Stimulated activated CD4-positive, alpha-beta T cell treated with anti-CD3 and anti-CD28 coated beads, Interleukin-4, amount 100 ng/mL, for 1 hour (primary cell): Measurements from ENCODE around the gene PFKM.
A peak's percentile ranks its signal among the peaks of the same experiment; 100 is the strongest.

ENCODE experiments used
- DNase-seq: peaks from one replicate; pipeline ENCODE4 v3.0.0-alpha.2; 2020

Gene PFKM

DNA sequence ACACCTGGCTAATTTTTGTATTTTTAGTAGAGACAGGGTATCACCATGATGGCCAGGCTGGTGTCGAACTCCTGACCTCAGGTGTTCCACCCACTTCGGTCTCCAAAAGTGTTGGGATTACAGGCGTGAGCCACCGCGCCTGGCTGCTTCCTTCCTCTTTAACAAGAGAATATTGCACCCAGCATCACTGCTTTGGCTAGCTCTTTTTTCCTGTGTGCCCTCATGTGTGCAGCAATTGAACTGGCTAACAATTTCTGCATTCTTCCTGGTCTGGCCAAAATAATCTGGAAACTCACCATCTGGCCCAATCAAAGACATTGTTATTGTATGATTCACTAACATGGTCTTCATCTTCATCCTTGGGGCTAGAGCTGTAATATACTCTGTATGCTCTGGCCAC is 40.9 kb downstream of the PFKM start:
- DNase-seq = no peak

DNA sequence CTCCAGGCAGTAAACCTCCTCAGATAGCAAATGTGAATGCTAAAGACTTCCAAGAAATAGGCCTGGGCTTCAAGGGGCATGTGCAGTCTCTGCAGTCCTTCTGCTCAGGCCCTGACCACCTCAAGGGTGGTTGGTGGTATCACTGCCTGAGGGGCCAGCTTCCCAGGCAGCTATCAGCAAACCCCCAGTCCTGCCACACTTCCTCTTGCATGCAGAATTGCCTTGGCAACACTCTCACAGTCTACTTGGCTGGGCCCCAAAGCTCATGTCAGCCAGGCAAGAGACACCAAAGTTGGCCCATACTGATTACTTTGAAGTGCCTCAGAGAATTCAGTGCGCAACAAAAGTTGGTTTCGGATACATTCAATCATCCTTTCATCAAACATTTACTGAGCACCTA is 41.6 kb downstream of the PFKM start:
- DNase-seq = no peak

DNA sequence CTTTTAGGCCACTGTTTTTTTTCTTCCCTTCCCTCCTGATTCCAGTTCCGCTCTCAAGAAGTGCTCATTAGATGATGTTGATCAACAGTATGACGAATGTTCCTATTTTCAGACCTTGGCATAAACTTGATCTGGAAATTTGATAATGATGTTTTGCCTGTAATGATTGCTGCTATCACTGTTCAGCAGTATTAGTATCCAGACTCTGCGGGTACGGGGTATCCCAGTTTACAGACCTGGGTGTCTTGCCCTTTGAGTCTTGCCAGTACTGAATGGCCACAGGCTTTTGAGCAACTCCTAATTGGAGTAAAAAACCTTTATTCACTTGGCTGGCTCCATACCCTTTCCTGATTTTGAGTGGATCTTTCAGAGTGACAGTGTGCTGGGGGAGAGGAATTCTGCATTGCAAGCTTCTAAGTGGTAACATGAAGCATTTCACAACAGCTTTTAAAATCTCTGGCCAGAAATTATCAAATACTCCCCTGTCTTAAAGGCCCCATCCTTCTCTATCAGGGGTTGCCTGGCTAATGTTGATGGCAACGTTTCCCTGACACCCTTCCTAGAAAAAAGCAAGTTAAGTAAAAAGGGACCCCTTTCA is 44.1 kb downstream of the PFKM start:
- DNase-seq = no peak

DNA sequence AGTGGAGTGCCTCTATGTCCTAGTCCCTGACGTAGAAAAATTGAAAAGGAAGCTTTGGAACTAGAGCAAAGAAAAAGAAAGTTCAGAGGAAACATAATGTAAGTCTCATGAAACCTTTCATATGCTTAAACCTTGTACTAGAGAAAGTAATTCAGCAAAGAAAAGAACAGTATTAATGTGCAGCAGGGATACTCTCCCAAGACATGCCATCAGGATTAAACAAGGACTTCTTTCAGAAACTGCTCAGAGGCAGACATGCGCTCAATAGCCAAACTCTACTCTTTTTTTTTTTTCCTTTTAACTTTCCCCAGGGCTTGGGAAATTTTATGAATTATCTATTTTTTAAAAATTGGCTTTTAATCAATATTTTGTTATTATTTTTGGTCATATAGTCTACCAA is 45.3 kb downstream of the PFKM start:
- no peak for DNase-seq

DNA sequence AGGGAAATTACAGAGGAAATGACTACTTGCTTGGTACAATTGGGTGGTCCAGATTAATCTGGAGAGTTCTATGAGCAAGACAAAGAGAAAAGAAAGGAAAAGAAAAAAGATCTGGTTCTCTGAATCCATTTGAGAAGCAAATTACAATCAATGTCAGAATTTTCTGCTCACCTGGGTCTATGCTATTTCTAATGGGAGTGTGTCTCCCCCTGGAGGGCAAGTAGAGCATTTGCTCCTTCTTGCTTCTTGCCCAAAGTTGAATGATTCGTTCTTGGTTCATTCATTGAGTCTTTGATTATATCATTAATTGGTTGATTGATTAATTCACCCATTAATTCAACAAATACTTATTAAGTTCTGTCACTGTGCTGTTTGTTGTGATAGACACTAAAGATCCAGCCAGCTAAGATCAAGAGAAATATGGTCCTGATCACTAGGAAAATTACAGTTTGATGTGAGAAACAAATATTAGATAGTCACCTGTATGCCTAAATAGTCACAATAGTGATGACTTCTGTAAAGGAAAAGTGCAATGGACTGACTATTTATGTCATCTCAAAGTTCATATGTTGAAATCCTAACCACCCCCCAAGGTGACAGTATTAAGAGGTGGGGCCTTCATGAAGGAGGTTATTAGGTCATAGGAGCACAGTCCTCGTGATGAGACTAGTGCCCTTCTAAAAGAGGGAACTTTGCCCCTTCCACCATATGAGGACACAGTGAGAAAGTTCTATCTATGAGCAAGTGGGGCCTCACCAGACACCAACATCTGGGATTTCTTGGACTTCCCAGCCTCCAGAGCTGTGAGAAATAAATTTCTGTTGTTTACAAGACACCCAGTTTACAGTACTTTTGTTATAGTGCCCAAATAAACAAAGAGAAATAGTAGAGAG is 46.2 kb downstream of the PFKM start:
- DNase-seq = no peak

DNA sequence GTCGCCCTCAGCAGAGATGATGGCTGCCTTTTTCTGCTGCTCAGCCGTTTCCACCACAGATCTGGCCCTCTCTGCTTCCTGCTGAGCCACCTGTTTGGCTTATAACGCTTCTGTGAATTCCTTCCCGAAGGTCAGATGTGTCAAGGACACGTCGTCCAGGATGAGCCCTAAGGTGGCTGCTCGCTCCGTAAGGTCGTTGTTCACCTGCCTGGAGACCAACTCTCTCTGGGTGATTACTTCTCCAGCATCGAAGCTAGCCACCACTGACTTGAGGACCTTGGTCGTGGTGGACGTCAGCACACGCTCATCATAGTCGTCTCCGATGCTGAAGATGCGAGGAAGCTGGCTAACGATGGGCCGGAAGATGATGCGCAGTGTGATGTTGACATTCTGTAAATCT is 49.8 kb downstream of the PFKM start:
- DNase-seq = no peak

DNA sequence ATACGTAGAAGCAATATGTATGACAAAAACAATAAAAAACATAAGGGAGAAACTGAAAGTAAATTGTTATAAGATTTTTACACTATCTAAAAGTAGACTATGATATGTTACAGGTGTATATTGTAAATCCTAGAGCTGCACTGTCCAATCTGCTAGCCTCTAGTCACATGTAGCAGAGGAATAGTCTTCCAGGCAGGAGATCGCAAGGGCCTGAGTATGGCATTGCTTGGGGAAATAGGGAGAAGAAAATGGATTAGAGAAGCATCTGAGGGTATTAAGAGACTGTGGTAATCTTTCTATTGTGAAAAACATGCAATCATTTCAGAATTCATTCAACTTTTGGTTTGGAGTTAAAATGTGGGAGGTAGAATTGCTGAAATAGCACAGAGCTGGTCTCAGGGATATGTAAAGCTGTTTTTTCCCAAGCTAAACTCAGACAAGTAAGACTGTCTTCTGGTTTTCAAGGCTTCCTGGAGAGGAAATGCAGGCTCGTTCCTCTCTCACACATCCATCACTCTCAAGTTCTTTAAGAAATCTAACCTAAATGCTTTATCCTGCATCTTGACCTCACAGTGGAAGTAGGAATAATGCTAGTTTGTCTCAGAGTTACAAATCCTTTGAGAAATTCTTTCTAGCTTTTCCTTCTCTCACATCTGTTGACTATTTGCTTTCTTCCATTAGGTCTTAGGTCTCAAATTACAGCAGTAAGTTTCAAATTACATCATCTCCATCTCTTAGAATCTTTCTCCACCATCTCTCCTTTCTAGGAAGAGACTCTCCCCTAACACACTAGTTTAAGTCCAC is 56.7 kb downstream of the PFKM start:
- no peak for DNase-seq

DNA sequence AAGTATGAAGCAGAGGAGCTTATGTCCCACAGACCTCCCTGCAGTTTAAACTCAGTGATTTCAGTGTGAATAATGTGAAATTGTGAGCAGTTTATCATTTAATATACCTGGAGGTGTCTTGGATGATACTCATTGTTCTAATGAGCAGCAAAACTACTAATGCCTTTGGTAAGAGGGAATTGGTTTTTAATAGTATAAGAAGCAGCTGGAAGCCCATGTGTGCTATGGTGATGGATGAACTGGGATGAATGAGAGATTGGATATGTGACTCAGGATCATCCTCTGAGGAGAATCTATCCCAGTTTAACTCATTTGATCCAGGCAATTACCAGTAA is 57.2 kb downstream of the PFKM start:
- DNase-seq = no peak

DNA sequence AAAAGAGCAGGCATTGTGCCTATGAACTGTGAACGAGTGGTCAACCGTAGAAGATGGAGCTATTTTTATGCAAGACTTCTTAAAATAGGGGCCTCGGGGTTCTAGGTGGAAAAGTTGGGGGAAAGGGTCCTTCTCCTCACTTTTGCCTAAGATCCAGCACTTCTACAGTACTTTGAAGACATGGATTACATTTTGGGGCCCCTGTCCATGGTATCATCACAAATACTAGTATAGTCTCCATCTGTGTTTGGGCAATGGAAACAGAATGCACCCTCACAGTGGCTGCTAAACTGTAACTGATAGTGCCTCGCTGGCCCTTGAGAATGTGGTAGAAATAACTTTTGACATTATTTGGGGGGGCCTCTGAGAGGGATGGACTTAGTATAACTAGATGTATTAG is 58.8 kb downstream of the PFKM start:
- DNase-seq = no peak

DNA sequence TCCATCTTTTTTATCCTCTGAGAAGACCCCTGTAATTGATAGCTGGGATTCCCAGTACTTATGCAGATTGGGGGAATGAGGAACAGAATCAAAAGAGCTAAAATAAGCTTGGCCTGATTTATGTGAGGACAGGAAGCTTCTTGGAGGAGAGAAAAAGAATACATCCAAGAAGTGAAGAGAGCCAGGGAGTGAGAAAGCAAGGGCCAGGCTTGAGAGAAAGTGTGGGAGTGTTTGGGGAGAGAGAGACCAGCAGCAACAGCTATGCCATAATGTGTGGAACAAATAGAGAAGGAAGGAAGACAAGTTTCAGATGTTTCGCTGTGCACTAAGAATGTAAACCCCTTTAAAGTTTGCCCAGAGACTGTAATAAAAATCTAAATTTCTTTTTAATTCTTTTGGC is 60.3 kb downstream of the PFKM start:
- no peak for DNase-seq

DNA sequence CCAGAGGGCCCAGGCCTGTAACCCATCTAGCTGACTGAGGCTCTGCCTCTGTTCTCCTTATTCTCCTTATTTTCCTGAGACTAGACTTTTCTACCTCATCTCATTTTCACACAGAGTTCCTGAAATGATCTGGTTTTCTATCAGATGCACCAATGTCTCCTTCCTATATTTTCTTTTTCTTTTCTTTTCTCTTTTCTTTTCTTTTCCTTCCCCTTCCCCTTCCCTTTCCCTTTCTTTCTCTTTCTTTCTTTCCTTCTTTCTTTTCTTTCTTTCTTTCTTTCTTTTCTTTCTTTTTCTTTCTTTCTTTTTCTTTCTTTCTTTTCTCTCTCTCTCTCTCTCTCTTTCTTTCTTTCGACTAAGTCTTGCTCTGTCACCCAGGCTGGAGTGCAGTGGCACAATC is 61.3 kb downstream of the PFKM start:
- no peak for DNase-seq

DNA sequence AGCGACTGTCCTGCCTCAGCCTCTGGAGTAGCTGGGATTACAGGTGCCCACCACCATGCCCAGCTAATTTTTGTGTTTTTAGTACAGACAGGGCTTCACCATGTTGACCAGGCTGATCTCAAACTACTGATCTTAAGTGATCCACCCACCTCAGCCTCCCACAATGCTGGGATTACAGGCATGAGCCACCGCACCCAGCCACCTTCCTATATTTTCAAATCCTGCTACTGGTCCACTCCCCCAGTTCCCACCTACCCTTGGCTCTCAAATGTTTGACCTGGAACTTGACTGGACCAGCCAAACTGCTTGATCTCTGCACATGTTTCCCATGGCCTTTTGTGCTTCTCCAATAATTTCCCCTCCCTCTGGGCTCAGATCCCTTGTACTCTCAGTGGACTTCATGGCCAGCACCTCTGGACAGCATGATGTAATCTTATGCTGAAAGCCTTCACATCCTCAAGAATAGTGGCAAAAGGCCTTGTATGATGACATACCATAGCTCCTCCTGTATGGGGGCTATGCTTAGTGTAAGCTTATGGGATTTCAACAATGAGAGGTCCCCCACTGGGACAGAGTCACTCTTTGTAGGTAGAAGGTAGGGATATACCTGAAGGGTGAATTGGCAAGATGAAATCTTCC is 61.8 kb downstream of the PFKM start:
- no peak for DNase-seq

DNA sequence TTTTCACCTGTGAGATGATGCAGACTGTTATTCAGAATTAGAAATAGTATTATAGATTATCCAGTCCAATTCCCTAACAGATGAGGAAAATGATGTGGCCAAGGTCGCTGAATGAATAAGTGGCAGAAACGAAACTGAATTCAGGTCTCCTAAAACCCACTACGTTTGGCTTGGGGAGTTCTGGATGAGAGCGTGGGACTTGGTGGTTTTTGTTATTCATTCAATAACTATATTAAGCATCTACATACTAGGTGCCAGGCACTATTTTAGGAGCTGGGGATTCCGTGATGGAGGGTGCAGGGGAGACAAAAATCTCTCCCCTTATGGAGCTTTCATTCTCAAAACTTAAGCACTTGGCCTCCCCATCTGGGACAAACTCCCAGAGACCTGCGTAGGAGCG is 63.5 kb downstream of the PFKM start:
- no peak for DNase-seq

DNA sequence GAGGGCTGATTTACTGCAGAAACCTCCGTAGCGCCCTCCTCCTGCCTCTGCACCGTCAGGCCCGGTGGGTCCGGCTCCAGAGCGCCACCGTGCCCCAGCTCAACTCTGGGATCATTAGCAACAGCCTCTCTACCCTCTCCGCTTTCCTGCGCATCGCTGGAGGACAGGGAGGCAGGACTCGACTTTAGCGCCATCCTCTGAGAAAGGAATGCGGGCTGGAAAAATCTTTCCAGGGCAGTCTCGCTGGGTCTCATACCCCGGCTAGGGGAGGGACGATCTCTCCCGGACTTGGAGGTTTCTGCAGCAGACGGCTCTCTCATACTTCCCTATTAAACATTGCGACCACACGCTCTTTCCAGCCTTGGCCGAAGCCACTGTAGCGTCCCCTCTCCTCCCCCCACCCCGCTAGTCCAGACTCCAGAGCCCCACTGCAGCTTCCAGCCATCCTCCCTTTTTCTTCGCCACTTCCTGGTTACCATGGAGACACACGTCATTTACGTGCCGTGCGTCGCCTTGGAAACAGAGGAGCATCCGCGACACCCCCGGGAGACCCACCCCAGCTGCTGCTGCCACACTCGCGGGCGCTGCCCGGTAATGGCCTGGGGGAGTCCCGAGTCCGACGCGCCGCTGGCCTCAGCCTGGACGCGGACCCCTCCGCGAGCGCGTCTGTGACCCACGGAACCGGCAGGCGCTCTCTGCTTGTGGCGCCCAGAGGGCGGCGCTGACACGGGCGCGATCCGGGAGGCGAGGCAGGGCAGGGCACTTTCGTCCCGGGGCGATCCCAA is 64.1 kb downstream of the PFKM start, which contains the start of gene CCDC184:
Gene CCDC184 (plus strand): TSS at position 554 of the 785 bp plus-strand sequence. CDS start 479 bp downstream, outside the sequence.
- peak; percentile 67 for DNase-seq

DNA sequence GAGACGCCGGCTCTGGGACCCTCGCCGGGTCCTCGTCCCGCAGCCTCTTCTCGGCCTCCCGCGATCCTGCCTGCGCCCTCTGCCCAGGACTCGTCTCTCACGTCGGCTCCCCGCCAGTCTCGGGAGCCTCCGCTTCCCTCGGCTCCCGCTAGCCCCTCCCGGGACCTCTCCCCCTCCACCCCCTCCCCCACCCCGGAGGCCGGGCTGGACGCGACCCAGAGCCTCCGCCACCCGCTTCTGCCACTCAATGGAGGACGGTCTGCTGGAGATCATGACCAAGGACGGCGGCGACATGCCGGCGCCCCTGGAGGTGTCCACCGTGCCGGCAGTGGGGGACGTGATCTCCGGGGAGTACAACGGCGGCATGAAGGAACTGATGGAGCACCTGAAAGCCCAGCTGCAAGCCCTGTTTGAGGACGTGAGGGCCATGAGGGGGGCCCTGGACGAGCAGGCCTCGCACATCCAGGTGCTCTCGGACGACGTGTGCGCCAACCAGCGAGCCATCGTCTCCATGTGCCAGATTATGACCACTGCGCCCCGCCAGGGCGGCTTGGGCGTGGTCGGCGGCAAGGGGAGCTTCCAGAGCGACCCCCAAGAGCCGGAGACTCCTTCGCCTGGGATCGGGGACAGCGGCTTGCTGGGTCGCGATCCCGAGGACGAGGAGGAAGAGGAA is 64.8 kb downstream of the PFKM start:
- DNase-seq = peak; percentile 11

DNA sequence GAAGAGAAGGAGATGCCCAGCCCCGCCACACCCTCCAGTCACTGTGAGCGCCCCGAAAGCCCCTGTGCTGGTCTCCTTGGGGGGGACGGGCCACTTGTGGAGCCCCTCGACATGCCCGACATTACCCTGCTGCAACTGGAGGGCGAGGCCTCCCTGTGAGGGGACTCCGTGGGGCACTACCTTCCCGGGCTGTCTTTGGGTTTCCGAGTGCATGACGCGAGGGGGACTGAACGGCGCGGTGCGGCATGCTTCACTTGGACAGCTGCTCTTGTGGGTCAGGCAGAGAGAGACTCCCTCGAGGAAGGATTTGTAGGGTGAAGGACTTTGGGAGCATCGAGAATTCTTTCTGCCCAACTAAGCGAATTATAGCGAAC is 65.4 kb downstream of the PFKM start:
- DNase-seq = no peak

DNA sequence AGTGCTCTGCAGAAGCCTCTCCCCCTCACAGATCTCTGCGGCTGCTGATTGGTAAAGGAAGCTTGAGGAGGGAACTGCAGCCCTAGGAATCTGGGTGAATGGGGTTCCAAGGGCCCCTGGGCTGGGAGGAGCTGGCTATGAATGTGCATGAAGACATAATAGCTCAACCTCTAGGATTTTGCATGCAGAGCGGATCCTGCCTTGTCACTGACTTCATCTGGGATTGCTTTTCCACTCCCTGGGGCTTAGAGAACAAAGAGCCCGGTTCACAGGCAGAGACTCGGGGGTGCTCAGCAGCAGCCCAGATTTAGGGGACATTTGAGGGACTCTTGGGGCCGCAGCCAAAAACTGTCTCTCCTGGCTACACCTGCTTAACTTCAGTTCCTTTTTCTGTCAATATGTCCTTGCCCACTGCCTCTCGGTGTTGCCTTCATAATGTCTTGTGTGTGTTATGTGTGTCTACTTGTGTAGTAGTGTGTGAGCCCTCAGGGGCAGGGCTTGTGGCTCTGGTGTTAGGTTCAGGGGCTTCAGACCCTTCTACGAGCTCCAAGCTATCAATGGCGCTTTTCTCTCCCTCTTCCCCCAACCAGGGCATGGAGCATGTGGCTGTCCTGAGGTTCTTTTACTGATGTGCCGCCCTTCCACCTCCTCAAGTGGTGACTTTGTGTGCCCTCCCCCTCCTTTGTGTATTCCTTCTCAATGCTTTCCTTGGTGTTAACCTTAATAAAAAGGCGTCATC is 66.2 kb downstream of the PFKM start:
- no peak for DNase-seq

DNA sequence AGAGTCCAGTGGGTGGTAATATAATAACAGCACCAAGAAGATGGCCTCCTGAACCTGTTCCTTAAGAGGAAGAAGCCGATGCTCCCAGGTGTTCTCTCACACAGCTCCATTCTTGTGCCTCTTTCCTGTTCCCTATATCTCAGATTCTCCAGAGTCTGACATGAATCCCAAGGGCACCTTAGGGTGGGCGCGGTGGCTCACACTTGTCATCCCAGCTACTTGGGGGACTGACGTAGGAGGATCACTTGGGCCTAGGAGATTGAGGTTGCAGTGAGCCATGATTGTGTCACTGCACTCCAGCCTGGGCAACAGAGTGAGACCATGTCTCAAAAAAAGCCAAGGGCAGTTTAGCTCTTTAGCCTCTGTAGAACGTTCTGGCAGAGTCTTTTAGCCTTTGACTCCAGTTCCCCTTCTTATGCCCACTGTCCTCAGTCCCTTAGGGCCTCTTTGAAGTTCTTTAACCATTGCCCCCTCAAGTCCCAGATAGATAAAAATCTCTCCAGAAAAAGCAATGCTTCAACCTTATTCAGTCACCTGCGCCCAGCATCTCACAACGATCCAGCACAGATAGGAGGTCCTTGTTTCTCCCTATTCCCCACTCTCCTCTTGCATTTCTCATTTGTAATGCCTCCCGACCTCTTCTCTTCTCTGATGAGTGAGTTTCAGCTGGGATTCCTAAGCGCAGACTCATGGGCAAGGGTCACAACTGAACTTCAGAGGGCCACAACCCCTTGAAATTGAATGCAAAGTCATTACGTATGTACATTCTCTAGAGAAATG is 68.9 kb downstream of the PFKM start:
- no peak for DNase-seq

DNA sequence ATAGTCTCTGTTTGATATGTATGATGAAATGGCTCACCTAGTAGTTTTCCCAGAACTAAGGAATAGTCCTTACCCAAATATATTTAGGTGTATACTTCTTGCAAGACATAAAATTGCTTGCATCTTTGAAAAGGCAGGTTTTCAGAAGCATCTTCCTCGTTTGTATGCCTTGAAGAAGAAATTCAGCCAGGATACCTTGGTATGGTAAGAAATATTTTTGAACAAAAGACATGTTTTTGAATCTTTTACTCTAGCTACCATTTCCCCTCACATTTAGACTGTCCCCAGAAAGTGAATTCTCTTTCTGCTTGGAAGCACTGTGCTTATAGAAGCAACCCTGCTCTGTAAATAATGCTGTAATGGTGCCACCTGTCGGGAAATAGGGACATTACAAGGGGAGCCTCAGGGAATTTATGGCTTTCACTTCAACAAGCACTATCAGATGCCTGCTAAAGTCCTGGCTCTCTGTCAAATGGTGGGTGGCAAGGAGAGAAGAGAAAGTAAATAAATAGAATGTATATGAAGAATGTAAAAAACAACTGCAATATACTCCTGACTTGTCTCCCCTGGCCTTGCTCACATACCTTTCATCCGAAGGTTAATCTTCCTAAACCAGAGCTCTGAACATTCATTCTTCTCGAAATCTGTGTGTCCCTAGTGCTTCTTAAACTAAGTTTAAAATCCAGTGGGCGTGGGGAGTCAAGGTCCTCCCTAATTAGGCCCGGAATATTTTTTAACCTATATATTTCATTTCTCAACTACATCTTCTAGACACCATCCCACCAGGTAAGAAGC is 70.4 kb downstream of the PFKM start:
- peak; percentile 63 for DNase-seq

DNA sequence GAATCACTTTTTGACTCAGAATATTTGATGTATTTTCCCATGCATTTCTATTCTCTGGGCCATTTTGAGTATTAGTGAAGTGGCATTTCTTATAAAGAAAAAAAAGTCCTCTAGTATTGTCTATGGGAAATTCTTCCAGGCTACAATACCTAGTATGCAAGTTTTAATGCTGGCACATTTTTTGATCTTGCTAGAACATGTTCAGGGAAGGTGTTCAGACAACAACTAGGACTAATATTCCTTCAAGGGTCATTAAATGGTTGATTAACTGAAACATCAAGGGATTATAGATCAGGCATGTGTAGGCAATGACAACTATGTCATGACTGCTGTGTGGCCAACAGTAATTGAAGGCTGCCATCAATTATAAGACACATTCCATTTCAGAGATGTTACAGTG is 71.9 kb downstream of the PFKM start:
- DNase-seq = no peak
